ENCODE measurements around the gene NMRAL1. TPM values are rescaled to one million over a fixed set of nuclear protein-coding genes. Genes with fewer than 3 reads are reported as not detected.

Gene NMRAL1
- total RNA-seq = 71.4 and 74.0 TPM in 2 replicates

DNA sequence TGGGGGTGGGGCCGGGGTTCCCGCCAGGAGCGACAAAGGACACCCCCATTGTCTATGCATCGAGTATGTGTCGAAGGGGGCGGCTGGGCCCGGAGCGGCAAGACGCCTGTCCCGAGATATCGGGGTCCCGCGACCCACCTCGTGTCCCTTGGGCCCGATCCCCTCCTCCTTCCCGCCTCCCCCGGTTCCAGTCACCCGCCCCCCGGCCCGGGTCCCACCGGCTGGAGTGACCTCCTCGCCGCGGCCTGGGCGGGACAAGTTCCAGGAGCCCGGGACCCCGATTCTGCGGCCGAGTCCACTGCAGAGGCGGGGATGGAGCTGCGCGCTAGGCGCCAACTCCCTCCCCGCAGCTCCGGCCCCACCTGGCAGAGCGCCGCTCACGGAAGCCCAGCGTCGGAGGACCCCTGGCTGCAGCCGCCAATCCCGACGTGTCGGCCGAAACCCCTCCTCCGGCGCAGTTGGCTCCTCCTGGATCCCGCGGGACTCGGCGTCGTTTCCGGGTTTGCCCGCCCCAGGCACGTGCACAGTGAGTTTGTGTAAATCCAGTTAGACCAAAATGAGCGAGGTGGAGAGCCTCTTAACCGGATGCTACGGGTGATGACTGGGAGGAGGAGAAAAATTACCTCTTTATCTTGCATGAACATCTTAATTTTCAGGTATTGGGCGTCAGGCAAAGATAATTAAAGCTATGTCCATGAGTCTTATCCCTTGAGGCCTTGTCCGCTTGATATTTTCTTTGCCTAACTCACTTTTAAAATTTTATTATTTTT is at the start of gene NMRAL1:
NMRAL1 (minus strand) TSS at position 434 of the 770 bp plus-strand sequence. CDS start 493 bp downstream, outside the sequence.

DNA sequence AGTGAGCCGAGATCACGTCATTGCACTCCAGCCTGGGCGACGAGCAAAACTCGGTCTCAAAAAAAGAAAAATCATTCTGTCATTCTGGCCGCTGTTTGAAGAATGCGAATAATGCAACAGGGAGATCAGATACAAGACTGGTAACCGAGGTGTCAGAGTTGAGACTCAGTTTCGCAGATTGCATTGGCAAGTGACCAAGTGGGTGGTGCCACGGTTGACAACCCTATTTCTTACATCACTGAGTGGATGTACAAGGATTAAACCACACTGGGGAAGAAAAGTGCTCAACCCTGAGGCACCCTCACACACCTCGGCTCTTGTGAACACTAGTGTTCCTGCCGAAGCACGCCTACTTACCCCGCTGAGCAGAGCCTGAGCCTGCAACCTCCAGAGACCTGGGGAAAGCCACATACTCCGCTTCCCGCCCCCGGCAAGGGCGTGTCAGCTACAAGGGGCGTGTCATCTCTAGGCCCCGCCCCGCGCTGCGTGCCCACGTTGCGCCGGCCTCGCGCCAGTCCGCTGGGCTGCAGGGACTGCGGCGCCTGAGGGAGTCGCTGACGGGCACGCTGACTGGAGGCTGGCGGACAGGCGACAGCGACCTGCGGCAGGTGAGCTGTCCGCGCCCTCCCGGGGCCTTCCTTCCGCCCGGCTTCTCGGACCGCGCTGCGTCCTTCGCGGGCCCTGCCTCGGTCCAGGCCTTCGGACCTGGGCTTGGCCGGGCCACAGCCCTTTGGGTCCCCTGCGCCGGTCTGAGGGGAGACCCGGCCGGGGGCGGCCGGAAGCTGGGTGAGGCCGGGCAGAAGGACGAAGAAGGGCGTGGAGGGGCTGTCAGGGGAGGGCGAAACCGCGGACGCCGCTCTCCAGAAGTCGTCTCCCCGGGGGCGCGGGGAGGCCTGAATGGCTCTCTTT is 1.7 kb upstream of the NMRAL1 start, which contains the start of gene HMOX2:
HMOX2 (plus strand) TSS at position 519 of the 909 bp plus-strand sequence. CDS start 29,127 bp downstream, outside the sequence.

DNA sequence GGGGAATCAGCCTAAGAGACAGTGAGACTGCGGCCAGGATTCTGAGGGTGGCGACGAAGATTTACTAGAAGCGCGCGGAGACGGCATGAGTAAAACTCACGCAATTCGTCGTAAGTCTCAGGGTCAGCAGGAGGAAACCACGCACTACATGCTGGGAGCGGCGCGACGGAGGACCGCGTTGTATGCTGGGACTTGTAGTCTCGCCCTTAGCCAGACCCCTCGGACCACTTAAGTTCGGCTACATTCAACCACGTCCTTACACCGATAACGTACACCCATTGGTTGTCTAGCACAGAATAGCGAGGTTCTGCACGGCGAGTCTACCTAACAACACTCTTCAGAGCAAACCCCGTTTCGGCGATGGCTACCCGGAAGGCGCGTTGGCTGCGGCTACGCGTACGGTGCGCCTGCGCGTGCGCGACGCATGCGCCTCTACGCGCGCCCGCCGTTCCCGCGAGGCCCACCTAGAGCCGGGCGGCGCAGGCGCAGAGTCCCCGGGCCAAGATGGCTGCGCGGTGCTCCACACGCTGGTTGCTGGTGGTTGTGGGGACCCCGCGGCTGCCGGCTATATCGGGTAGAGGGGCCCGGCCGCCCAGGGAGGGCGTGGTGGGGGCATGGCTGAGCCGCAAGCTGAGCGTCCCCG is 48.9 kb downstream of the NMRAL1 start, which contains the start of gene DNAJA3:
DNAJA3 (plus strand) TSS at position 491 of the 643 bp plus-strand sequence; CDS start at position 505, 14 bp downstream.

DNA sequence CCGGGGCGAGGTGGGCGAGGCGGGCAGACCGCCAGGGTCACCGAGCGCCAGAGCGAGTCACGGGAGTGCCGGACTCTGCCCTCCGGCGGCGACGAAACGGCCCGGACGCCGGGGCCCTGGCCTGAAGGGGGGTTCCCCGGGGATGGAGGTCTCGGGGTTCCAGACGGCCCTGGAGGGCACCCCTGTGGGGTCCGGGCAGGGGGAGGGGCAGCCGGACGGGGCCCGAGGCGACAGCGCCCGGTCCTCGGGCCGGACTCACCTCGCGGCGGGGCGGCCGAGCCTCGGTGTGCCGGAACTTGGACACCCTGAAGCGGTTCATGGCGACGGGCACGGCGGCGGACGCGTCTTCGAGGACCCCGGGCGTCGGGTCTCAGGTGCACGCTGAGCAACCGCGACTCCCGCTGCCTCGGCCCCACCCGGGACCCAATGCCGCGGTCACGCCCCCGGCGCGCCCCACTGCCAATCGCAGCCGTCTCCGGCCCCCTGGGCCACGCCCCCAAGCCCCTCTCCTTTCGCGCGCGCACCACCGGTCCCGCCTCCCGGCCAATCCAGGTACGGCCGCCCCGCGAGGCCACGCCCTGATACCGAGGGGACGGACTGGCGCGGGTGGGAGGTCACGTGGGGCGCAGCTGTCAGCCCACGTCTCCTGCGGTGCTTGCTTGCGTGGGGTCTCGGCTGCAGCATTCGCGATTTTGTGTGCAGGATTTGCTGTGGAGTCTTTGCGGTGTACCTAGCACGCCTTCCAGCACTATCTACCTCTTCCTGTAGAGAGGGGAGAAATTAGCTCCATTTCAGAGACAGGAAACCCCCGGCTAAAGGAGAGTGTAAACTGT is 58.0 kb downstream of the NMRAL1 start, which contains the start of gene CORO7:
CORO7 (minus strand) TSS at position 397 of the 833 bp plus-strand sequence; CDS start at position 319, 78 bp downstream.

Other genes starting within 250 kb of the NMRAL1 start
- gene SRL, start 232.5 kb downstream of the NMRAL1 start, total RNA-seq = under 0.01 and 0.11 TPM in 2 replicates
- 8.7 and 11.3 TPM in 2 replicates for gene TFAP4, start 201.6 kb downstream of the NMRAL1 start, total RNA-seq
- gene GLIS2, start 158.6 kb downstream of the NMRAL1 start, total RNA-seq = 2.2 and 3.6 TPM in 2 replicates
- gene PAM16, start 123.3 kb downstream of the NMRAL1 start, total RNA-seq = 29.5 and 34.3 TPM in 2 replicates
- 94.3 and 150 TPM in 2 replicates for gene VASN, start 102.8 kb downstream of the NMRAL1 start, total RNA-seq
- gene CORO7, start 58.0 kb downstream of the NMRAL1 start, total RNA-seq = 20.1 and 25.6 TPM in 2 replicates
- 70.9 and 73.8 TPM in 2 replicates for gene DNAJA3, start 48.8 kb downstream of the NMRAL1 start, total RNA-seq
- 40.7 and 58.1 TPM in 2 replicates for gene HMOX2, start 1.8 kb upstream of the NMRAL1 start, total RNA-seq
- gene CDIP1, start 64.1 kb upstream of the NMRAL1 start, total RNA-seq = 5.0 and 7.2 TPM in 2 replicates
- gene C16orf96, start 81.7 kb upstream of the NMRAL1 start, total RNA-seq = not detected in 2 replicates
- 11.0 and 11.1 TPM in 2 replicates for gene UBALD1, start 140.3 kb upstream of the NMRAL1 start, total RNA-seq
- 29.2 and 34.5 TPM in 2 replicates for gene MGRN1, start 150.2 kb upstream of the NMRAL1 start, total RNA-seq
- gene NUDT16L1, start 218.9 kb upstream of the NMRAL1 start, total RNA-seq = 25.4 and 31.8 TPM in 2 replicates